T-helper 2 cell treated with Interferon-gamma antibody and Interleukin-4, amounts not matched to agents 5 μg/mL and 100 μg/mL, for 36 hours (primary cell): ENCODE data around the gene MRPL43.
"Not testable (repeated sequence)": the region's sequence is repeated elsewhere in the genome, so short reads cannot be mapped to it uniquely, and the experiment has no call there.

Experiments
- DNase-seq: peaks from one replicate; pipeline ENCODE4 v3.0.0; 2021; ENCODE audit warnings: low spot score
- H3K27ac Mint-ChIP-seq: one replicate; pipeline ENCODE4 v1.8.0; 2021; ENCODE audit warnings: mild to moderate bottlenecking, mixed read lengths
- H3K27me3 Mint-ChIP-seq: one replicate; pipeline ENCODE4 v1.8.0; 2021; ENCODE audit warnings: low read depth, mixed read lengths
- H3K36me3 Mint-ChIP-seq: one replicate; pipeline ENCODE4 v1.8.0; 2021; ENCODE audit warnings: low read depth, mixed read lengths
- H3K4me1 Mint-ChIP-seq: one replicate; pipeline ENCODE4 v1.8.0; 2021; ENCODE audit warnings: low read depth, mixed read lengths
- H3K4me3 Mint-ChIP-seq: one replicate; pipeline ENCODE4 v1.8.0; 2022; ENCODE audit warnings: mild to moderate bottlenecking, moderate library complexity, mixed read lengths
- H3K9me3 Mint-ChIP-seq: one replicate; pipeline ENCODE4 v1.8.0; 2021; ENCODE audit warnings: mixed read lengths

Gene MRPL43

DNA sequence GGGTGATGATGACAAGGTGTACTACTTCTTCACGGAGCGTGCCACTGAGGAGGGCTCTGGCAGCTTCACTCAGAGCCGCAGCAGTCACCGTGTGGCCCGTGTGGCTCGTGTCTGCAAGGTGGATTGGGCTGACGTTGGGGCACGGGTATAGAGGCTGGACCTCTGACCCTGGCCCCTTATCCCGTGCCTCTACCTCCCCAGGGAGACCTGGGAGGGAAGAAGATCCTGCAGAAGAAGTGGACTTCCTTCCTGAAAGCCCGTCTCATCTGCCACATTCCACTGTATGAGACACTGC, 8.4 kb downstream of the MRPL43 start:
- no peak for DNase-seq
- H3K4me1 Mint-ChIP-seq, result no peaks in the 10 kb centered on the region
- no peaks in the 10 kb centered on the region for H3K9me3 Mint-ChIP-seq
- H3K27ac Mint-ChIP-seq, result no peak overlapping the region
- no peaks in the 10 kb centered on the region for H3K27me3 Mint-ChIP-seq
- no peaks in the 10 kb centered on the region for H3K36me3 Mint-ChIP-seq
- no peak overlapping the region for H3K4me3 Mint-ChIP-seq

DNA sequence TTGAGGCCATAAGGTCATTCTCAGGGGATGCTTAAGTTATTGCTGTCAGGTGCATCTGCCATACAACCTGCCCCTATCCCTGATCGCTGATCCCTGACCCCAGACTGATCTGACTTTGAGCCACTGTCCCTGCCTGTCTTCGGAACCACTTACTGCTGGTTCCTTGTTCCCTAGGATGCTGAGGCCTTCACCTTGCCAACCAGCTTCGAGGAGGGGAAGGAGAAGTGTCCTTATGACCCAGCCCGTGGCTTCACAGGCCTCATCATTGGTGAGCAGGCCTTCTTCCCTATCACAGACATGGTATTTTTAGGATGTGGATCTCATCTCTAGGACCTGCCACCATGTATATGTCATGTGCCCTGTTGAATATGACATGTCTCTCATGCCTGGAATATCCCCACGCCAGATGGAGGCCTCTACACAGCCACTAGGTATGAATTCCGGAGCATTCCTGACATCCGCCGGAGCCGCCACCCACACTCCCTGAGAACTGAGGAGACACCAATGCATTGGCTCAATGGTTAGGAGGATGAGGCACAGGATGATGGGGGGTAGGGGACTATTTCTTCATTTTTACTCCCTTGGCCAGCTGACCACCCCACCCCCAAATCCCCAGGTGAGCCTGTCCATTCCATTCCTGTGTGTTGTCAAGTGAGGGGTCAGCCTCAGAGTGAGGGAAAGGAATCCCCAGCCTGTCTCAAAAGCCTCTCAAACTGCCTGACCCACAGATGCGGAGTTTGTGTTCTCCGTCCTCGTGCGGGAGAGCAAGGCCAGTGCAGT, 9.0 kb downstream of the MRPL43 start:
- no peaks in the 10 kb centered on the region for H3K4me1 Mint-ChIP-seq
- H3K4me3 Mint-ChIP-seq, result no peak overlapping the region
- no peaks in the 10 kb centered on the region for H3K9me3 Mint-ChIP-seq
- no peaks in the 10 kb centered on the region for H3K36me3 Mint-ChIP-seq
- H3K27ac Mint-ChIP-seq, result no peak overlapping the region
- no peaks in the 10 kb centered on the region for H3K27me3 Mint-ChIP-seq
- DNase-seq, result no peak

DNA sequence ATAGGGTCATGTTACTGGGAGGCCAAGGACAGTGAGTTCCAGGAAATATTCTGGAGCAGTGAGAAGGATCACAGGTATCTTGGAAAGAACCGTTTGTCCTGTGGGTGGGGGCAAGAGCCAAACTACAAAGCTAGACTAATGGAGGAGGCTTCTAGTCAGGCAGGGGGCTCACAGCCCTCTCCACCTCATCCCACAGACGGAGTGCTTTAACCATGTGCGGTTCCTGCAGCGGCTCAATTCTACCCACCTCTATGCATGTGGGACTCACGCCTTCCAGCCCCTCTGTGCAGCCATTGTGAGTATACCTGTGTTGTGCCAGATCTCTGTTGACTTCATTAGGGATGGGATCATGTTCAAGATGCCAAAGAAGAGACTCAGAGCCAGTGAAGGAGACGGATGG, 9.9 kb downstream of the MRPL43 start:
- Mint-ChIP-seq H3K27me3 (no peaks in the 10 kb centered on the region), H3K4me3 (no peak overlapping the region), H3K4me1 (no peaks in the 10 kb centered on the region), H3K27ac (no peak overlapping the region), H3K9me3 (no peaks in the 10 kb centered on the region), H3K36me3 (no peaks in the 10 kb centered on the region)
- DNase-seq, result no peak

DNA sequence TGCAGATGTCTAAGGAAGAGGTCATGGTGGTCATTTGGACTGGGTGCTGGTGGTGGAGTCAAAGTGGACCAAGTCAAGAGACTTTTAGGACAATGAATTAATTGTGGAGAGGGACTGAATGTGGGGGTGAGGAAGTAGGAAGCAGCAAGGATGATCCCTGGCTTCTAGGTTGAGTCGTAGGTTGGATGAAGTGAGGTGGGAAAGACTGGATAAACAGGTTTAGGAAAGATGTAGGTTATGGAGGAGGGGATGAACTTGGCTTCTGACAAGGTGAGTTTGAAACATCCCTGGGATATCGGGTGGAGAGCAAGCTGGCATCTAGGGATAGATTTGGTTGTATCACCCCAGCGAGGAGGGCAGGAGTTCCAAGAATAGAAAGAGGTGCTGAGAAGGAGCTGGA, 10.4 kb downstream of the MRPL43 start:
- Mint-ChIP-seq H3K4me1 (no peaks in the 10 kb centered on the region), H3K9me3 (no peaks in the 10 kb centered on the region), H3K27ac (no peak overlapping the region), H3K36me3 (no peaks in the 10 kb centered on the region), H3K27me3 (no peaks in the 10 kb centered on the region), H3K4me3 (no peak overlapping the region)
- DNase-seq, result no peak

DNA sequence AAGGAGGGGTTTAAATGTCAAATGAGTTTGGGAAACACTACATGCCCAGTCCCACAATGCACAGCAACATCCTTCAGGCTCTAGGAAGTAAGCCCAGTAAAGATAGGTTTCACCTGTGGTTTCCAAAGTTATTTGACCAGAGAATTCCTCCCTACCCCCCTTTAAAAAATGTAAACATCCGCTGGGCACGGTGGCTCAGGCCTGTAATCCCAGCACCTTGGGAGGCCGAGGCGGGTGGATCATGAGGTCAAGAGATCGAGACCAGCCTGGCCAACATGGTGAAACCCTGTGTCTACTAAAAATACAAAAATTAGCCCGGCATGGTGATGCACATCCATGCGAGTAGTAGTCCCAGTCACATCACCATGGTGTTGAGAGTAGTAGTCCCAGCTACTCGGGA, 11.9 kb downstream of the MRPL43 start:
- H3K27ac Mint-ChIP-seq, H3K36me3 Mint-ChIP-seq, H3K4me3 Mint-ChIP-seq, H3K4me1 Mint-ChIP-seq, DNase-seq, H3K9me3 Mint-ChIP-seq, H3K27me3 Mint-ChIP-seq: not testable (repeated sequence)

DNA sequence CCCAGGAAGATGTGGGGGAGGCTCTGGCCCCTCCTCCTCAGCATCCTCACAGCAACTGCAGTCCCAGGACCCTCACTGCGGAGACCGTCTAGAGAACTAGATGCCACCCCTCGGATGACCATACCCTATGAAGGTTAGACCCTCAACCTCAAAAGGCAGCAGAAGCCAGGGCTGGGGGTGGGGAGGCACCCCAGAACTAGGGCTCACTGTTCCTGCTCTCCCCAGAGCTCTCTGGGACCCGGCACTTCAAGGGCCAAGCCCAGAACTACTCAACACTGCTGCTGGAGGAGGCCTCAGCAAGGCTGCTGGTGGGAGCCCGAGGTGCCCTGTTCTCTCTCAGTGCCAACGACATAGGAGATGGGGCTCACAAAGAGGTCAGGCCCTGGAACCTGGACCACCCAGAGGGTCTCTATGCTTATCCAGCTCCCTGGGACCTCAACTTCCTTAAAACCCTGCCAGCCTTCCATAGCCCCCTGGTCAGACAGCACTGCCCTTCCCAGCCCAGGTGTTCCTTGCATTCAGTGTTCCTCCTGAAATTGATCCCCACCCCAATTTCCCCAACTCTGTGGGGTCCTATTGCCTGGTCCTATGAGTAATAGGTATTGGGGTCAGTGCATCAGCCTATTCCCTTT, 14.3 kb downstream of the MRPL43 start:
- Mint-ChIP-seq H3K27me3 (peaks cover 8% of the 10 kb centered on the region), H3K4me1 (peaks cover 7% of the 10 kb centered on the region), H3K36me3 (no peaks in the 10 kb centered on the region), H3K9me3 (no peaks in the 10 kb centered on the region), H3K4me3 (no peak overlapping the region), H3K27ac (no peak overlapping the region)
- no peak for DNase-seq

DNA sequence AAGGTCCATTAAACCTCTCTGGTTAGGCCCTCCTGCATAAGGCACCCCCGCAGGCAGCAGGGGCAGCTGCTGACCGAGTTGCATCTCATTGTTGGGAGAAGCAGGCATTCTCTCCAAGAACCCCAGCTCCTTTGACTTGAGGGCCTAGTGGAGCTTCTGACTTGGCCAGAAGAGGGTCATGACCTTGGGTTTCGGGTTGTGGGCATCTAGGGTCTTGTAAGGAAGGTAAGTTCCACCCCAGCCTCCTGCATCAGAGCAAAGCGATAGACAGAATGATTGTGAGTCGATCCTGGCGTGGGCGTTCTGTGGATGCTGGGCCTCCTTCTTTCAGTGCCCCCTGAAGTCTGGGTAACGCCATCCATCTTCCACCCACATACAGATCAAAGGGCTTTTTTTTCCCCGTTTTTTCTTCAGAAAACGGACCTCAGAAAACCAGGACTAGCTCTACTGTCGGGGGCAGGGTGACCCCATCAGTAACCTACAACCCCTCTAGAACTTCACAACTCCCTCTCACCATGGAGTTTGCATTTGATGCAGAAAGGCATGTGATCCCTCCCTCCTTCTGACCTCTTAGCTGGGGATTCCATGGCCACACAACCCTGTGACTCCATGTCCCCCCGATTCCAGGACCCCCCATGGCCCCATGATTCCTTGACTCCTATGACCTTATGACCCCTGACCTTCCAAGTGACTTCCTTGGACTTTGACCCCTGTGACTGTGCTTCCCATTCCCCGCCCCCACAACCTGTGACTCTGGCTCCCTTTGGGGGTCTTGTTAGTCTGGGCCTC, 15.0 kb downstream of the MRPL43 start:
- H3K9me3 Mint-ChIP-seq, result no peaks in the 10 kb centered on the region

DNA sequence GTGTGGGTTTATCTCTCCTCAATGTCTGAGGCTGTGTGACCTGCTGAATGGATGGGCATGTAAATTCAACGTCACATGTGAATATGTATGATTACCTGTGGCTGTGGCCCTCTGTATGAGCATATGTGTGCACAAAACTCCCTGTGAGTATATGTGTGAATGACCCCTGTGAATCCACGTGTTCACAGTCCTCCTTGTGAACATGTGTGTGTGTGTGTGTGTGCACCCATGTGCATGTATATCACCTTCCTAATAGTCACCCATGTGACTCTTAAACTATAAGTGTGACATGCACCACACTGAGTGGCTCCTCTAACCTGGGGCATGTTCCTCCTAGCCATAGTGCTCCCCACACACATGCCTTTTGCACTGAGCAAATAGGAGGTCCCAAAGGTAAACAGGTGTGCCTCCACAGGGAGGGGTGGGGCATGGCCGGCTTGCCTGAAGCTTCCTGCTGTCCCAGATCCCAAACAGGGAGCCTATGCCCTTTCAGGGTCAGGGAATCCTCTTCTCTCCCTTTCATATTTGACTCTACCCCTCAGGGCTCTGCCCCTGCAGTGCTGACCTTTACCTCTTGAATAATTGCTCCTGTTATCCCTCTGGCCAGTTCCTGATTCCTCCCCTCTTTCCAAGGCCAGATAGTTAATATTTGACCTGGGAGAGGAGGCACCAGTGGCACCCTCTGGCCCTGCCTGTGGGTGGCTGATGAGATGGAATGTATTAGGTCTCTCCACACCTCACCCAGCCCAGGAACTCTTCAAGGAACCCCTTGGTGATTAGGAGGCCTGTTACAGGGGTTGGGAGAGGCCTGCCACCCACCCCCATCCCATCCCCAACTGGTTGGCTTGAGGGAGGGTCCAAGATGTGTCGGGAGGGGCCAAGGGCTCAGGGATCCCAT, 16.1 kb downstream of the MRPL43 start:
- Mint-ChIP-seq H3K36me3 (no peaks in the 10 kb centered on the region), H3K27me3 (peaks cover 8% of the 10 kb centered on the region), H3K27ac (no peak overlapping the region), H3K9me3 (no peaks in the 10 kb centered on the region), H3K4me1 (peaks cover 7% of the 10 kb centered on the region), H3K4me3 (no peak overlapping the region)
- DNase-seq, result no peak

More for the DNA sequence above, 15.0 kb downstream of the MRPL43 start:
- H3K27ac Mint-ChIP-seq, result no peak overlapping the region
- peaks cover 7% of the 10 kb centered on the region for H3K4me1 Mint-ChIP-seq
- H3K36me3 Mint-ChIP-seq, result no peaks in the 10 kb centered on the region
- DNase-seq, result no peak
- H3K4me3 Mint-ChIP-seq, result no peak overlapping the region
- peaks cover 8% of the 10 kb centered on the region for H3K27me3 Mint-ChIP-seq

DNA sequence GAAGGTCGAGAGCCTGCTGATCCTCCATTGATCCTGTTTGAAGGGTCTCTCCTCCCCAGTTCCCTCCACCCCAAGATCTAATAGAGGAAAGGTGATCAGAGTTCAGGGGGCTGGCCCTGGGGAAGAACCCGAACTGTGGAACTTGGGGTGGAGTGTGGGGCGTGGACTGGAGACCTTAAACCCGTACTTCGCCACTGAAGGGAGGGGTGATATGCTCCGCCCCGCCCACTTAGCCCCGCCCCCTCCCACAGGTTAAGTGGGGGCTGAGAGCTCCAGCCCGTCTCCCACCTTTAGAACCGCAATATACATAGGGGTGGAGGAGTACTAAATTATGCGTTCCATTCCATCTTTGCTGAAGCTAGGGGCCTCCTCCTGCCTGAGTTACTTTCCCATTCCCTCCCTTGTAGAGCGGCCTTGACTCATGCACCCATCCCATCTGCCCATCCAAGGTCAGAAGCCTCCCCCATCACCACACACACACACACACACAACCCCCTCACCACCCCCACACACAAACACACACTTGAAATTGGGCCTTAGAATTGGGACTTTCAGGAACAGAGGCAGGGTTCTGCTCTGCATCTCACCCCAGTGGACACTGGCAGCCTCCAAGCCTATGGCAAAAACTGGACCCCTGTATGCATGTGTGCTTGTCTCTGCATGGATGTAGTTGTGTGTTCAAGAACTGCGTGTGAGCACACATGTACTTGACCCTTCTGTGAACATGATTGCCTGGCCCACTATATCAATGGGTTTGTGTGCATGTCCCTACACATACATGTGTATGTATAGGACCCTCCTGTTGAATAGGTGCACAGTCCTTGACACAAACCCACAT, 17.0 kb downstream of the MRPL43 start:
- H3K36me3 Mint-ChIP-seq, result peaks cover 4% of the 10 kb centered on the region
- H3K4me1 Mint-ChIP-seq, result peaks cover 7% of the 10 kb centered on the region

DNA sequence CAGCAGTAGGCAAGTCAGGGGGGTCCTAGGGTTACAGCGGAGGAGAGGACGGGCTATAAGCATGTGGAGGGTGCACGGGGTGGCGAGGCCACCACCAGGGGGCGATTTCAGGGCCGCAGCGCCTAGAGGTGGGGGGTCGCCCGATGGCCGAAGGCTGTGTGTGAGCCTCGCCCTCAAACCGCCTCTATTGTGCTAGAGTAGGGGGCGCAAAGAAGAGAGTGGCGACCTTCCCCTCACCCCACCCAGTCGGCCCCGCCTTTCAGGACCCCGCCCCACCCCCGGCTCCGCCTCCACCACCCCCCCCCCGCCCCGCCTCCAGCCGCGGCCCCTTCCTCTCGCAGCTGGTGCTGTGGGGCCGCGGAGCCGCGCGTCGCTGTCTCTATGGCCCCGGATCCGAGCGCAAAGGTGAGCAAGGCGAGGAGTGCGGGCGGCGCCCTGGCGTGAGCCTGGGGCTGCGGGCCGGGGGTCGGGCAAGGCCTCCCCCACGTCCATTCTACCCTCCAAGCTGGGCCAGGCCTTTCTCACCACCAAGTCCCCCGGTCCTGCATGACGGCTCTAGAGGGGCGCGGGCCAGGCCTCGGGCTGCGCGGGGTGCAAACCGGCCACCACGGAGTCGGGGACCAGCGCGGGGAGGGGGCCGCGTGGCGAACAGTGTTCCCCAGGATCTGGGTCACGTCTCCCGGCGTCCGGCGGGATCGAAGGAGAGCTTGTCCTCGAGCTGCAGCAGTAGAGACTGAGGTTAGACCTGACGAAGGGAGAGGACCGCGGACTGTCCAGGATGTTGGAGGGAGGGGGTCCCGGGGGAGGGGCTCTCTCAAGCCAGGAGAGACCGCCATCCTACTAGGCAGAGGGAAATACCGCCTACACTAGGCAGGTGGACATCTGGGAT, 17.9 kb downstream of the MRPL43 start, which contains the start of gene SEMA4G:
Gene SEMA4G, plus strand, starts transcription at position 318 of the 889 bp plus-strand sequence. CDS start 3,409 bp downstream, outside the sequence.
- Mint-ChIP-seq H3K36me3 (peaks cover 4% of the 10 kb centered on the region), H3K27ac (no peak within 1 kb of the TSS), H3K4me1 (peaks cover 7% of the 10 kb centered on the region), H3K4me3 (peak within 1 kb of the TSS; percentile 71), H3K9me3 (no peaks in the 10 kb centered on the region), H3K27me3 (peaks cover 8% of the 10 kb centered on the region)
- DNase-seq, result peak; percentile 22

More for the DNA sequence above, 17.0 kb downstream of the MRPL43 start:
- DNase-seq, result no peak
- Mint-ChIP-seq H3K4me3 (peak overlapping the region; percentile 41), H3K27ac (no peak overlapping the region), H3K9me3 (no peaks in the 10 kb centered on the region), H3K27me3 (peaks cover 8% of the 10 kb centered on the region)

DNA sequence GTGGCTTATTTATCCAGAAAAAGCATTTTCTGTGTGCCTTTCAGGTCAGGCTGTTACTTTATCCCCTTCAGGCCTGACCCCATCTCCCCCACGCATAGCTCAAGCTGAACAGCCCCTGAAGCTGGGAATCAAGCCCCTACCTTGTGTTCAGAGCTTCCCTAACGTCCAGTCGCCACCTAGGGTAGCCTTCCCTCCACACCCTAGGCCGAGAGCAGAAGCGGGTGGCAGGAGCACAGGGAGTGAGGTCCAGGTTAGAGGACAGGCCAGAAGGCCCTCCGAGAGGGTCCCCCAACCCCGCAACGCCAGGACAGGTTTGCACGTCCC, 18.5 kb downstream of the MRPL43 start:
- Mint-ChIP-seq H3K4me3 (peak overlapping the region; percentile 71), H3K36me3 (peaks cover 4% of the 10 kb centered on the region), H3K27ac (no peak overlapping the region), H3K9me3 (no peaks in the 10 kb centered on the region), H3K27me3 (peaks cover 8% of the 10 kb centered on the region), H3K4me1 (peaks cover 7% of the 10 kb centered on the region)
- DNase-seq, result no peak

DNA sequence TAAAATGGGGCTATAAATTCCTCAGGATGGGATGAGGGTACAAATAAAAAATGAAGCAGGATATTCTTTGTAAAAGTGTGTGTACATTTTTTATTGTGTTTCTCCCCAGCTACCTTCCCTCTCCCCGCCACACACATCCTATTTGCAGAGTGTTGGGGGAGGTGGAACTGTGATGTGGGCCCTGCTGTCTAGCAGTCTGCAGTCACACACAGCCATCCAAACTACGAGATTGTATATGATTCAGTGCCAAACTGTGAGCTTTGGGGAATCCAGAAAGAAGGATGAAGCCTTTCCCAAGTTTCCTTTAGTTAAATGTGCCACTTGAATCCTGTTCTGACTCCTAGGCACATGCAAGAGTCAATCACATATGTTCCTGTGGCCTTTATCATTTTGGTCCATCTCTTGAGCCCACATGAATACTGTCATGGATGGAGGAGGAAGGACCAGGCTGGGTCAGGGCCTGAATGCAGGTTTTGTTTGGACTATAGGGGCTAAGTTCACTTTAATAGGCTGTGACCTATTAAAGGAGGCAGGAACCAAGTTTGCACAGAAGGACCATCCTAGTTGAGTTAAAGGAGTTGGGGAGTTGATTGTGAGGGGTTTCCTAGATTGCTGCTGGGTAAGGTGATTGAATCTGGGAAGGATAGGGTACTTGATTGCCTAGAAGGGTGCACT, 19.1 kb downstream of the MRPL43 start:
- H3K4me3 Mint-ChIP-seq, result peak overlapping the region; percentile 71
- no peak overlapping the region for H3K27ac Mint-ChIP-seq
- H3K9me3 Mint-ChIP-seq, result no peaks in the 10 kb centered on the region
- peaks cover 7% of the 10 kb centered on the region for H3K4me1 Mint-ChIP-seq
- no peak for DNase-seq
- peaks cover 6% of the 10 kb centered on the region for H3K36me3 Mint-ChIP-seq
- H3K27me3 Mint-ChIP-seq, result peaks cover 8% of the 10 kb centered on the region
